GM23248 (cell line): ENCODE measurements around the gene EMC9. TPM values are rescaled to one million over a fixed set of nuclear protein-coding genes. Genes with fewer than 3 reads are reported as not detected.

Experiments
- DNase-seq: peaks from one replicate; pipeline ENCODE4 v3.0.0-alpha.2; 2015
- H2AFZ ChIP-seq: fragments of 200-600 bp; sonication (generic); 2 replicates; pipeline ENCODE4 v1.6.1; 2016; ENCODE audit warnings: antibody characterized with exemption
- H3F3A ChIP-seq: fragments of 200-600 bp; sonication (generic); 2 replicates; pipeline ENCODE4 v1.6.1; 2016; ENCODE audit warnings: mild to moderate bottlenecking, antibody characterized with exemption, mixed run types; ENCODE audit not compliant: insufficient read depth
- H3K27ac ChIP-seq: fragments of 200-600 bp; sonication (generic); 2 replicates; pipeline ENCODE4 v1.5.1; 2016; ENCODE audit warnings: mild to moderate bottlenecking
- H3K27me3 ChIP-seq: fragments of 200-600 bp; sonication (generic); replicated peaks from 2 replicates; pipeline ENCODE4 v1.6.1; 2016; ENCODE audit warnings: mild to moderate bottlenecking; ENCODE audit not compliant: insufficient read depth
- H3K36me3 ChIP-seq: fragments of 200-600 bp; sonication (generic); 2 replicates; pipeline ENCODE4 v1.6.1; 2016; ENCODE audit warnings: low read depth, mild to moderate bottlenecking
- H3K4me1 ChIP-seq: fragments of 200-600 bp; sonication (generic); 2 replicates; pipeline ENCODE4 v1.6.1; 2016; ENCODE audit warnings: mild to moderate bottlenecking; ENCODE audit not compliant: insufficient read depth
- H3K4me2 ChIP-seq: fragments of 200-600 bp; sonication (generic); one replicate; pipeline ENCODE4 v1.6.1; 2016; ENCODE audit warnings: mild to moderate bottlenecking; ENCODE audit not compliant: unreplicated experiment
- H3K4me3 ChIP-seq: fragments of 200-600 bp; sonication (generic); 2 replicates; pipeline ENCODE4 v1.5.1; 2016; ENCODE audit warnings: mild to moderate bottlenecking
- H3K79me2 ChIP-seq: fragments of 200-600 bp; sonication (generic); 2 replicates; pipeline ENCODE4 v1.6.1; 2016; ENCODE audit warnings: mild to moderate bottlenecking; ENCODE audit not compliant: insufficient read depth
- H3K9ac ChIP-seq: fragments of 200-600 bp; sonication (generic); 2 replicates; pipeline ENCODE4 v1.6.1; 2016; ENCODE audit warnings: mild to moderate bottlenecking
- H3K9me2 ChIP-seq: fragments of 200-600 bp; sonication (generic); 2 replicates; pipeline ENCODE4 v1.6.1; 2016; ENCODE audit warnings: mixed run types, mild to moderate bottlenecking, moderate library complexity; ENCODE audit not compliant: insufficient read depth
- H3K9me3 ChIP-seq: fragments of 200-600 bp; sonication (generic); one replicate; pipeline ENCODE4 v1.6.1; 2017; ENCODE audit warnings: low read depth
- H4K20me1 ChIP-seq: fragments of 200-600 bp; sonication (generic); 2 replicates; pipeline ENCODE4 v1.6.0; 2016; ENCODE audit not compliant: insufficient read depth
- EZH2 ChIP-seq: fragments of 200-600 bp; sonication (generic); IDR thresholded peaks from 2 replicates; pipeline ENCODE4 v1.6.1; 2018; ENCODE audit warnings: antibody characterized with exemption, mild to moderate bottlenecking; ENCODE audit not compliant: insufficient read depth, poor library complexity, severe bottlenecking
- EZH2phosphoT487 ChIP-seq: fragments of 200-600 bp; sonication (generic); IDR thresholded peaks from 2 replicates; pipeline ENCODE4 v1.6.1; 2018; ENCODE audit warnings: antibody characterized with exemption, moderate library complexity, mild to moderate bottlenecking, low read depth; ENCODE audit not compliant: insufficient read depth
- WGBS, 2 experiments: methylation state at CpG; one replicate each; pipeline ENCODE4 v1.1.6; 2015 to 2017; ENCODE audit warnings: low lambda C conversion rate in 2 of 2, low coverage in 1 of 2; ENCODE audit errors: missing lambda C conversion rate in 2 of 2; 5-methylcytosine and 5-hydroxymethylcytosine counted together
- in situ Hi-C: fragments of 300-500 bp; cut with MboI; formaldehyde crosslinking; loops from 2 replicates; pipeline ENCODE4 v1.15.0; 2020
- polyA plus RNA-seq: library from polyadenylated mRNA; unstranded; fragments of >200 nt; fragmentation: Nextera tagmentation; extraction: Ambion mirVana; gene quantifications from 2 replicates; pipeline ENCODE4 v1.2.1, GENCODE V29; 2016
- total RNA-seq: library from RNA; depleted of rRNA; stranded (reverse); fragments of >200 nt; shearing (Covaris generic); gene quantifications from 2 replicates; pipeline ENCODE4 v1.2.3, GENCODE V29; 2014

EMC9 gene
- total and polyA plus RNA-seq, 2 experiments from 2014 or later: 22.9 to 27.4 TPM

DNA sequence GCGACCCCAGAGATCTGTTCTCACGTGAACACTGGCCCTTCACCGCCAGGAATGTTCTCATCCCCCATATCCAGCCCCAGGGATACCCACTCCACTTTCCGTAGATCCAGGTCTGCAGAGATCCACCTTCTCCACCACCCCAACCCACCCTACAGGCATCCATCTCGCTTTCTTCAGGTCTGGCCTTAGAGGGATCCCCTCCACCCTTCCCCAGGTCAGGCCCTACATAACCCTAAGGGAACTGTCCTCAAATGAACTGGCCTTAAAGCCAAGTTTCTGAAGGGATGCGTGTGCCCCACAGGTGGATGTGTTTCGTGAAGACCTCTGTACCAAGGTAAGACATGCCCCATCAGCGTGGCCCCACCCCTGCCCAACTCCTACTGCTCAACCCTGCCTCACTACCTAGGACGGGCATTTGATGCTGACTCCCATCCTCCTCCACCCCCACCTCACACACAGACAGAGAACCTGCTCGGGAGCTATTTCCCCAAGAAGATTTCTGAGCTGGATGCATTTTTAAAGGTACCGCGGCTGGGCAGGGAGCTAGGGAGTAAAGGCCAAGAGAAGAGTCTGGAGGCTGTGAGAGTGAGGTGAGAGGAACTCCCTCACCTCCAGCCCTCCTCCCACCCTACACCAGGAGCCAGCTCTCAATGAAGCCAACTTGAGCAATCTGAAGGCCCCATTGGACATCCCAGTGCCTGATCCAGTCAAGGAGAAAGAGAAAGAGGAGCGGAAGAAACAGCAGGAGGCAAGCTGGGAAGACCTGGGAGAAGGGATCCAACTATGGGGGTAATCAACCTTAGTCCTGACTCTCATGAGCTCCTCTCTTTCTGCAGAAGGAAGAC is 4.5 kb downstream of the EMC9 start:
- Histone ChIP-seq H2AFZ (peak overlapping the region; percentile 95; the same call in 1 of the 2 replicates), H3K4me1 (peaks cover 14% of the 10 kb centered on the region; the same call in 1 of the 2 replicates), H3F3A (peaks cover 2% of the 10 kb centered on the region), H3K9ac (peak overlapping the region; percentile 93), H3K36me3 (peaks cover 12% of the 10 kb centered on the region; the same call in 1 of the 2 replicates), H4K20me1 (no peaks in the 10 kb centered on the region), H3K4me2 (peak overlapping the region; percentile 87), H3K27ac (no peak overlapping the region), H3K9me2 (no peaks in the 10 kb centered on the region), H3K79me2 (peaks cover 45% of the 10 kb centered on the region), H3K9me3 (no peaks in the 10 kb centered on the region), H3K4me3 (peak overlapping the region; percentile 90), H3K27me3 (no peaks in the 10 kb centered on the region)
- 42 to 43% methylated on average over 13 of the region's 13 CpGs for WGBS, 2 experiments
- TF ChIP-seq EZH2phosphoT487 (no peak), EZH2 (no peak)
- in situ Hi-C loops: no loop called here
- no peak for DNase-seq

- H3K27ac ChIP-seq: peak within 1 kb of the TSS; percentile 22; the same call in 1 of the 2 replicates
- WGBS, 2 experiments: 1% methylated on average over 33 to 54 of the region's 75 CpGs
- TF ChIP-seq EZH2 (no peak), EZH2phosphoT487 (no peak)
Observed at GRCh38 chr14:24135834-24136683, 5.3 kb downstream of the EMC9 start, which contains the start of gene PSME1. Gene PSME1, plus strand, starts transcription at chr14:24136194. Its CDS starts 69 bp downstream, at chr14:24136263.

GRCh38 chr14:24135584-24135833 is 5.9 kb downstream of the EMC9 start:
- H3K4me3 ChIP-seq: peak overlapping the region; percentile 90
- H3K9me3 ChIP-seq: no peaks in the 10 kb centered on the region
- no peaks in the 10 kb centered on the region for H4K20me1 ChIP-seq
- peak overlapping the region; percentile 95 for H2AFZ ChIP-seq
- H3K9me2 ChIP-seq: no peaks in the 10 kb centered on the region
- 1 to 2% methylated on average over 9 of the region's 9 CpGs for WGBS, 2 experiments
- H3K27ac ChIP-seq: no peak overlapping the region
- TF ChIP-seq EZH2phosphoT487 (no peak), EZH2 (no peak)
- peaks cover 41% of the 10 kb centered on the region for H3K79me2 ChIP-seq
- peaks cover 12% of the 10 kb centered on the region; the same call in 1 of the 2 replicates for H3K36me3 ChIP-seq
- H3K27me3 ChIP-seq: no peaks in the 10 kb centered on the region
- H3K4me2 ChIP-seq: peak overlapping the region; percentile 80
- in situ Hi-C loops: no loop called here
- no peaks in the 10 kb centered on the region; the same call in 1 of the 2 replicates for H3F3A ChIP-seq
- DNase-seq: no peak
- H3K4me1 ChIP-seq: peaks cover 12% of the 10 kb centered on the region; the same call in 1 of the 2 replicates
- peak overlapping the region; percentile 93 for H3K9ac ChIP-seq

More at GRCh38 chr14:24135834-24136683, 5.3 kb downstream of the EMC9 start, which contains the start of gene PSME1:
- Histone ChIP-seq H3K9ac (peak within 1 kb of the TSS; percentile 93), H3K9me2 (no peaks in the 10 kb centered on the region), H2AFZ (peak within 1 kb of the TSS; percentile 95), H3F3A (no peaks in the 10 kb centered on the region; the same call in 1 of the 2 replicates), H3K9me3 (no peaks in the 10 kb centered on the region), H3K4me2 (peak within 1 kb of the TSS; percentile 87), H4K20me1 (no peaks in the 10 kb centered on the region), H3K4me1 (peaks cover 12% of the 10 kb centered on the region; the same call in 1 of the 2 replicates), H3K27me3 (no peaks in the 10 kb centered on the region), H3K79me2 (peaks cover 45% of the 10 kb centered on the region), H3K4me3 (peak within 1 kb of the TSS; percentile 90), H3K36me3 (peaks cover 12% of the 10 kb centered on the region; the same call in 1 of the 2 replicates)
- DNase-seq: peak; percentile 94
- in situ Hi-C loops: no loop called here

DNA sequence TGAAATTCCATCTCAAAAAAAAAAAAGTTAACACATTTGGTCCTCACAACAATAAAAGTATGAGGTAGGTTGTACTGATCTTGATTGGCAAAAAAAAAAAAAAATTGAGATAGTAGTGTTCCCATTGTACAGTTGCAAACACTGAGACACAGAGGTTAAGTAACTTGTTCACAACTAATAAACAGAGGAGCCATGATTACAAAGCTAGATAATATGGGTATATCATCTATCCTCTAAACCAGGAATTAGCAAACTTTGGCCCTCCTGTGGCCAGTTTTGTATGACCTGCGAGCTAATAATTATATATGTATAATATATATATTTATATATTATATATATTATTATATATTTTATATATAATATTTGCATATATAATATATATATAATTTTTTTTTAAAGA is 7.7 kb downstream of the EMC9 start:
- Histone ChIP-seq H2AFZ (no peak overlapping the region), H4K20me1 (no peaks in the 10 kb centered on the region), H3K36me3 (peaks cover 8% of the 10 kb centered on the region; the same call in 1 of the 2 replicates), H3K9me3 (no peaks in the 10 kb centered on the region), H3K27me3 (no peaks in the 10 kb centered on the region), H3K4me2 (no peak overlapping the region), H3K9ac (no peak overlapping the region), H3K79me2 (peaks cover 25% of the 10 kb centered on the region), H3F3A (no peaks in the 10 kb centered on the region), H3K4me1 (peaks cover 4% of the 10 kb centered on the region; the same call in 1 of the 2 replicates), H3K27ac (no peak overlapping the region), H3K4me3 (no peak overlapping the region), H3K9me2 (no peaks in the 10 kb centered on the region)
- in situ Hi-C loops: no loop called here
- DNase-seq: no peak
- TF ChIP-seq EZH2: no peak
- 100% methylated on average over 1 of the region's 1 CpG for WGBS, 2 experiments
